HepG2 (cell line): ENCODE measurements around the gene PIANP. TPM values are rescaled to one million over a fixed set of nuclear protein-coding genes. Genes with fewer than 3 reads are reported as not detected.
A peak's percentile ranks its signal among the peaks of the same experiment; 100 is the strongest.

Source experiments
- BRF2 ChIP-seq: sonication (generic); formaldehyde crosslinking; IDR thresholded peaks from 2 replicates; pipeline ENCODE4 v1.8.1; 2022; ENCODE audit warnings: mild to moderate bottlenecking, missing genetic modification reagents
- GTF3A ChIP-seq: sonication (generic); formaldehyde crosslinking; conservative IDR thresholded peaks from 2 replicates; pipeline ENCODE4 v1.4.0; 2020; ENCODE audit warnings: mild to moderate bottlenecking, missing genetic modification reagents
- IKZF1 ChIP-seq: fragments of 450-650 bp; IDR thresholded peaks from 2 replicates; pipeline ENCODE4 v1.7.1; 2016
- MBNL3 ChIP-seq: fragments of 250-450 bp; sonication (Bioruptor Pico); conservative IDR thresholded peaks from 2 replicates; pipeline ENCODE4 v1.8.0; 2022; ENCODE audit warnings: mild to moderate bottlenecking, inconsistent platforms
- NCOR1 ChIP-seq: fragments of 200-600 bp; sonication (generic); IDR thresholded peaks from 2 replicates; pipeline ENCODE4 v1.7.0; 2017; ENCODE audit warnings: antibody characterized with exemption, low read length, borderline replicate concordance
- NFKBIZ ChIP-seq: IDR thresholded peaks from 2 replicates; pipeline ENCODE4 v1.6.1; 2018; ENCODE audit warnings: missing genetic modification reagents, missing compliant biosample characterization
- RFX5 ChIP-seq: IDR thresholded peaks from 2 replicates; pipeline ENCODE4 v1.6.1; 2011; ENCODE audit warnings: low read depth, low read length, improper control_type of control experiment
- SIN3B ChIP-seq: fragments of 150-350 bp; IDR thresholded peaks from 2 replicates; pipeline ENCODE4 v1.6.1; 2014; ENCODE audit warnings: low read length
- ZBTB21 ChIP-seq: sonication (generic); formaldehyde crosslinking; IDR thresholded peaks from 2 replicates; pipeline ENCODE4 v1.4.0; 2020; ENCODE audit warnings: missing genetic modification reagents
- ZBTB38 ChIP-seq: sonication (generic); formaldehyde crosslinking; IDR thresholded peaks from 2 replicates; pipeline ENCODE4 v1.5.1; 2020; ENCODE audit warnings: mild to moderate bottlenecking, missing genetic modification reagents
- ZKSCAN8 ChIP-seq: IDR thresholded peaks from 2 replicates; pipeline ENCODE4 v1.6.1; 2016; ENCODE audit warnings: borderline replicate concordance, missing genetic modification reagents, missing compliant biosample characterization
- ZNF225 ChIP-seq: sonication (generic); formaldehyde crosslinking; IDR thresholded peaks from 2 replicates; pipeline ENCODE4 v1.4.0; 2020; ENCODE audit warnings: mild to moderate bottlenecking, missing genetic modification reagents
- ZNF382 ChIP-seq: sonication (generic); formaldehyde crosslinking; IDR thresholded peaks from 2 replicates; pipeline ENCODE4 v1.5.0; 2020; ENCODE audit warnings: missing genetic modification reagents, mild to moderate bottlenecking, borderline replicate concordance
- ZNF44 ChIP-seq: sonication (generic); formaldehyde crosslinking; IDR thresholded peaks from 2 replicates; pipeline ENCODE4 v1.5.1; 2020; ENCODE audit warnings: mild to moderate bottlenecking, missing genetic modification reagents
- ZNF563 ChIP-seq: sonication (generic); formaldehyde crosslinking; IDR thresholded peaks from 2 replicates; pipeline ENCODE4 v1.8.0; 2022; ENCODE audit warnings: mild to moderate bottlenecking, moderate library complexity, missing genetic modification reagents
- ZNF564 ChIP-seq: sonication (generic); formaldehyde crosslinking; IDR thresholded peaks from 2 replicates; pipeline ENCODE4 v1.8.1; 2023; ENCODE audit warnings: mild to moderate bottlenecking, missing genetic modification reagents
- ZNF609 ChIP-seq: sonication (generic); formaldehyde crosslinking; IDR thresholded peaks from 2 replicates; pipeline ENCODE4 v1.4.0; 2020; ENCODE audit warnings: mild to moderate bottlenecking, missing genetic modification reagents, borderline replicate concordance
- polyA plus RNA-seq, 8 experiments: library from polyadenylated mRNA; depleted of rRNA in 3 of 8; stranded (reverse) in 7 of 8; unstranded in 1 of 8; fragments of >200 nt; fragmentation: Illumina TruSeq in 4 of 8; extraction: Trizol in 4 of 8; gene quantifications; 2 replicates each; pipeline versions ENCODE4 v1.2.1 to v1.2.3, GENCODE V29; 2011 to 2016; ENCODE audit warnings: low read depth in 4 of 8, missing spikeins in 1 of 8, mixed read lengths in 1 of 8; ENCODE audit not compliant: insufficient read depth in 1 of 8
- total RNA-seq, 5 experiments: library from RNA; depleted of rRNA; stranded (reverse); fragments of >200 nt; fragmentation: Illumina TruSeq; extraction: Trizol; gene quantifications; 2 replicates each; pipeline ENCODE4 v1.2.3, GENCODE V29; 2016; ENCODE audit warnings: low read depth in 1 of 5
- TF ChIP-seq, protein P1 (sequence below): sonication (generic); formaldehyde crosslinking; IDR thresholded peaks from 2 replicates; pipeline ENCODE4 v1.4.0; 2020; ENCODE audit warnings: mild to moderate bottlenecking, low read depth, missing genetic modification reagents
- TF ChIP-seq, protein P2 (sequence below): sonication (generic); formaldehyde crosslinking; IDR thresholded peaks from 2 replicates; pipeline ENCODE4 v1.9.0; 2021; ENCODE audit warnings: missing genetic modification reagents, borderline replicate concordance

Gene PIANP
- total and polyA plus RNA-seq, 2 of the 13 experiments (the other 11 are each of a cell fraction or from before 2014, with no cell fraction given) = not detected

DNA sequence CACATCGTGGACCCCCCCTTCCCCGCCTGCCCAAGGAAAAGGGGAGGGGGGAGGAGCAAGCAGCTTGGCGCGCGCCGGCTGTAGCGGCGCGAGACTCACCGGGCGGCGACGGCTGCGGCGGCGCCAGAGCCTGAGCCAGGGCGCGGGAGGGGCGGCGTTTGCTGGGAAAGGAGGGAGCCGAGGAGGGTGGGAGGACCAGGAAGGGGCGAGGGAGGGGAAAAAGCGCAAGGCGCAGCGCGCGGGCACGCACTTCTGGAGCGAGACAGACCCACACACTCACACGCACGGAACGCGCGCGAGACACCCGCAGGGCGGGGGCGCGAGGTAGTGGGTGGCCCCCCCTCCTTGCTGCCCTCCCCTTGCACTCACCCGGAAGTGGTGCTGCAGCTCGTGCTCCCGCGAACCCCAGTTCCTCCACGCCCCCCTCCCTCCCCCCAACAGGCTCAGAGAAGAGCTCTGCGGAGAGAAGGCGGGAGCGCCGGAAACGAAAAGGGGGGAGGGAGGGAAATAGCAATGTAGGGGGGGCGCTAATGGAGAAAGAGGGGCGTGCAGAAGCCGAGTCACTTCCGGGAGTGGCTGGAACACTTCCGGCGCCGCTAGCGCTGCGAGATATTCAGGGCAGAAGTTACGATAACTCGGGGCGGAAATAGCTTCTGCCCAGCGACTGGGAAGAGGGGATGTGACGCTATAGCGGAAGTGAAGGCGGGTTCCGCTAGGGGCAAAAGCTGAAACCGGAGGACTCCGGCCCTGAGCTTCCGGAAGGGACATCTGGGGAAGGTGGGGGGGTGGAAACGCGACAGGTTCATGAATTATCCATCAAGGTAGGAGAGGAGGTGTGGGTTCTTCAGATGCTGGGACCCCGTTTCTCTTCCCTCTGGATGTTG lies 11.4 kb downstream of the PIANP start, which contains the start of gene ZNF384 (continued):
- TF ChIP-seq, protein P1, sequence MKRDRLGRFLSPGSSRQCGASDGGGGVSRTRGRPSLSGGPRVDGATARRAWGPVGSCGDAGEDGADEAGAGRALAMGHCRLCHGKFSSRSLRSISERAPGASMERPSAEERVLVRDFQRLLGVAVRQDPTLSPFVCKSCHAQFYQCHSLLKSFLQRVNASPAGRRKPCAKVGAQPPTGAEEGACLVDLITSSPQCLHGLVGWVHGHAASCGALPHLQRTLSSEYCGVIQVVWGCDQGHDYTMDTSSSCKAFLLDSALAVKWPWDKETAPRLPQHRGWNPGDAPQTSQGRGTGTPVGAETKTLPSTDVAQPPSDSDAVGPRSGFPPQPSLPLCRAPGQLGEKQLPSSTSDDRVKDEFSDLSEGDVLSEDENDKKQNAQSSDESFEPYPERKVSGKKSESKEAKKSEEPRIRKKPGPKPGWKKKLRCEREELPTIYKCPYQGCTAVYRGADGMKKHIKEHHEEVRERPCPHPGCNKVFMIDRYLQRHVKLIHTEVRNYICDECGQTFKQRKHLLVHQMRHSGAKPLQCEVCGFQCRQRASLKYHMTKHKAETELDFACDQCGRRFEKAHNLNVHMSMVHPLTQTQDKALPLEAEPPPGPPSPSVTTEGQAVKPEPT (CRISPR knock-in tag) = no peak
- TF ChIP-seq NCOR1 = peak; percentile 77; the same call in 1 of the 2 replicates
- no peak for TF ChIP-seq ZNF44 (CRISPR knock-in tag)
- TF ChIP-seq, protein P2, sequence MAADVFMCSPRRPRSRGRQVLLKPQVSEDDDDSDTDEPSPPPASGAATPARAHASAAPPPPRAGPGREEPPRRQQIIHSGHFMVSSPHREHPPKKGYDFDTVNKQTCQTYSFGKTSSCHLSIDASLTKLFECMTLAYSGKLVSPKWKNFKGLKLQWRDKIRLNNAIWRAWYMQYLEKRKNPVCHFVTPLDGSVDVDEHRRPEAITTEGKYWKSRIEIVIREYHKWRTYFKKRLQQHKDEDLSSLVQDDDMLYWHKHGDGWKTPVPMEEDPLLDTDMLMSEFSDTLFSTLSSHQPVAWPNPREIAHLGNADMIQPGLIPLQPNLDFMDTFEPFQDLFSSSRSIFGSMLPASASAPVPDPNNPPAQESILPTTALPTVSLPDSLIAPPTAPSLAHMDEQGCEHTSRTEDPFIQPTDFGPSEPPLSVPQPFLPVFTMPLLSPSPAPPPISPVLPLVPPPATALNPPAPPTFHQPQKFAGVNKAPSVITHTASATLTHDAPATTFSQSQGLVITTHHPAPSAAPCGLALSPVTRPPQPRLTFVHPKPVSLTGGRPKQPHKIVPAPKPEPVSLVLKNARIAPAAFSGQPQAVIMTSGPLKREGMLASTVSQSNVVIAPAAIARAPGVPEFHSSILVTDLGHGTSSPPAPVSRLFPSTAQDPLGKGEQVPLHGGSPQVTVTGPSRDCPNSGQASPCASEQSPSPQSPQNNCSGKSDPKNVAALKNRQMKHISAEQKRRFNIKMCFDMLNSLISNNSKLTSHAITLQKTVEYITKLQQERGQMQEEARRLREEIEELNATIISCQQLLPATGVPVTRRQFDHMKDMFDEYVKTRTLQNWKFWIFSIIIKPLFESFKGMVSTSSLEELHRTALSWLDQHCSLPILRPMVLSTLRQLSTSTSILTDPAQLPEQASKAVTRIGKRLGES (CRISPR knock-in tag) = no peak
- TF ChIP-seq NFKBIZ (CRISPR knock-in tag) = peak; percentile 12; the same call in 1 of the 2 replicates
- no peak for TF ChIP-seq ZNF382 (CRISPR knock-in tag)
- TF ChIP-seq ZNF563 (CRISPR knock-in tag) = no peak
- peak; percentile 67; the same call in 1 of the 2 replicates for TF ChIP-seq ZNF564 (CRISPR knock-in tag)
- TF ChIP-seq SIN3B = no peak
- no peak for TF ChIP-seq IKZF1
- TF ChIP-seq GTF3A = no peak
- no peak for TF ChIP-seq ZKSCAN8
- no peak for TF ChIP-seq MBNL3 (CRISPR knock-in tag)
- no peak for TF ChIP-seq ZNF225 (CRISPR knock-in tag)
- TF ChIP-seq ZBTB38 = no peak
- peak; percentile 75; the same call in 1 of the 2 replicates for TF ChIP-seq BRF2
- TF ChIP-seq ZNF609 = no peak; the same call in 1 of the 2 replicates
- peak; percentile 9; the same call in 1 of the 2 replicates for TF ChIP-seq RFX5
- peak; percentile 94 for TF ChIP-seq ZBTB21 (CRISPR knock-in tag)
